ENCODE measurements around the gene RO60. TPM values are rescaled to one million over a fixed set of nuclear protein-coding genes. Genes with fewer than 3 reads are reported as not detected.
A peak's percentile ranks its signal among the peaks of the same experiment; 100 is the strongest.

Gene RO60
- total RNA-seq, 1 donor from 2014 or later: 104 TPM

DNA sequence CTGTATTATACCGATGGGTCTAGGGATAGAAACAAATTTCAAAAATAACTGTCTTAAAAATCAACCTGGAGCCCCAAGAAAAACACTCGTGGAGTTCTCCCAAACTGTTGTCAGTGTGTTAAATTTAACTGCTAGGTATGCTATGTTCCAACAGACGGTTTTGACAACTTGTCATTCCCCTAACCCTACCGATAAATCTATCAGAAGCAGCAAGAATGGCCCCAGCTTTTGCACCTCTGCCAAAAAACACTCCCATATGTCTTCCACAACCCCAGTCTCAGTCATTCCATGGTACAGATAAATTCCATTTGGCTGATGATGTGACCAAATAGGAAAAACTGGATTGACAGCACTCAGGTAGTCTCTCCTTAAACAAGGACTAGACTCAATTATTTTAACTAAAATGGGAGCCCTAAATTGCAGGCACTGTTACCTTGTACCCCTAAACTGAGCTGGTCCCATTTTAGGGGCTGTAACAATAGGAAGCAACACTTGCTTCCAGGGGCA, 5.2 kb upstream of the RO60 start:
- DNase-seq (ENCODE audit: extremely low spot score, unreplicated experiment): no peak
- H3K27me3 Mint-ChIP-seq (ENCODE audit: unreplicated experiment): no peaks in the 10 kb centered on the region
- H3K9me3 Mint-ChIP-seq (ENCODE audit: unreplicated experiment): no peaks in the 10 kb centered on the region
- TF ChIP-seq, protein P1, sequence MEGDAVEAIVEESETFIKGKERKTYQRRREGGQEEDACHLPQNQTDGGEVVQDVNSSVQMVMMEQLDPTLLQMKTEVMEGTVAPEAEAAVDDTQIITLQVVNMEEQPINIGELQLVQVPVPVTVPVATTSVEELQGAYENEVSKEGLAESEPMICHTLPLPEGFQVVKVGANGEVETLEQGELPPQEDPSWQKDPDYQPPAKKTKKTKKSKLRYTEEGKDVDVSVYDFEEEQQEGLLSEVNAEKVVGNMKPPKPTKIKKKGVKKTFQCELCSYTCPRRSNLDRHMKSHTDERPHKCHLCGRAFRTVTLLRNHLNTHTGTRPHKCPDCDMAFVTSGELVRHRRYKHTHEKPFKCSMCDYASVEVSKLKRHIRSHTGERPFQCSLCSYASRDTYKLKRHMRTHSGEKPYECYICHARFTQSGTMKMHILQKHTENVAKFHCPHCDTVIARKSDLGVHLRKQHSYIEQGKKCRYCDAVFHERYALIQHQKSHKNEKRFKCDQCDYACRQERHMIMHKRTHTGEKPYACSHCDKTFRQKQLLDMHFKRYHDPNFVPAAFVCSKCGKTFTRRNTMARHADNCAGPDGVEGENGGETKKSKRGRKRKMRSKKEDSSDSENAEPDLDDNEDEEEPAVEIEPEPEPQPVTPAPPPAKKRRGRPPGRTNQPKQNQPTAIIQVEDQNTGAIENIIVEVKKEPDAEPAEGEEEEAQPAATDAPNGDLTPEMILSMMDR (IDR thresholded peaks at IDR 0.05): no peak
- no peak overlapping the region for H3K27ac Mint-ChIP-seq (ENCODE audit: unreplicated experiment)
- H3K4me1 Mint-ChIP-seq (ENCODE audit: unreplicated experiment): peaks cover 16% of the 10 kb centered on the region
- H3K36me3 Mint-ChIP-seq (ENCODE audit: unreplicated experiment): peaks cover 3% of the 10 kb centered on the region
- H3K4me3 Mint-ChIP-seq (ENCODE audit: unreplicated experiment): no peak overlapping the region

GRCh38 chr1:193058529-193059281, 707 bp upstream of the RO60 start:
- Mint-ChIP-seq H3K27ac (ENCODE audit: unreplicated experiment) (peak overlapping the region; percentile 99), H3K27me3 (ENCODE audit: unreplicated experiment) (no peaks in the 10 kb centered on the region), H3K4me1 (ENCODE audit: unreplicated experiment) (peaks cover 35% of the 10 kb centered on the region), H3K9me3 (ENCODE audit: unreplicated experiment) (no peaks in the 10 kb centered on the region), H3K36me3 (ENCODE audit: unreplicated experiment) (peaks cover 11% of the 10 kb centered on the region), H3K4me3 (ENCODE audit: unreplicated experiment) (peak overlapping the region; percentile 100)
- DNase-seq (ENCODE audit: extremely low spot score, unreplicated experiment): no peak
- TF ChIP-seq, protein P1 (IDR thresholded peaks at IDR 0.05): no peak

DNA sequence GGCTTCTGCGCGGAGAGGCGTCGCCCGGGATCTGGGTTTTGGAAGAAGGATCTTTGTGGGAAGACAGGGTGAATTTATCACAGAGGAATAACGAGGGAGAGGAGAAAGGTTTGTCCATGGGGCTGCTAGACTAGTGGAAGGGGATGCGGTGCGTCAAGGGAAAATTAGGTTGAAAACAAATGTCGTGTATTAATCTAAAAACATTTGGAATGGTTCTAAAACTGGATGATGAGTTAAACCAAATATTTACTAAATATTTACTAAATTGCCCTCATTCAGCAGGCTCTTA, 647 bp downstream of the RO60 start:
- Mint-ChIP-seq H3K4me3 (ENCODE audit: unreplicated experiment) (peak overlapping the region; percentile 100), H3K9me3 (ENCODE audit: unreplicated experiment) (no peaks in the 10 kb centered on the region), H3K36me3 (ENCODE audit: unreplicated experiment) (peaks cover 11% of the 10 kb centered on the region), H3K27me3 (ENCODE audit: unreplicated experiment) (no peaks in the 10 kb centered on the region), H3K27ac (ENCODE audit: unreplicated experiment) (peak overlapping the region; percentile 99), H3K4me1 (ENCODE audit: unreplicated experiment) (peaks cover 35% of the 10 kb centered on the region)
- TF ChIP-seq, protein P1 (IDR thresholded peaks at IDR 0.05): no peak
- DNase-seq (ENCODE audit: extremely low spot score, unreplicated experiment): no peak

DNA sequence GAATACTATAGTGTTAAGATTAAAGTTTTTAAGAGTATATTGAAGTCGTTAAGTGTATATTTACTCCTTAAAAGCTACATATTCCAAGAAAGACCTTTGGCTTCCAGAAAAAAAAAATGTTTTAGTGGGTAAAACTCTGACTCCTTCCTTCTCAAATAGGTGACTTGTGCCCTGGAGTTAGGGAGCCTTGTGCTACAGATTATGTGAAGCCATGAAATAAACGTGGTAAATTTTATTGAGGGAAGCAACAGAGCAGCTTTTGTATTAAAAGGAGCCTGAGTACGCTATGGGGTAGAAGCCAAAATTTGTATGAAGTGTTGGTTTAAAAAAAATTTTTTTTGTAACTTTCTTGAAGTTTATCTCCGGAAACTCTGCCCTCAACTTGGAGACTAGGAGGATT, 994 bp downstream of the RO60 start:
- H3K9me3 Mint-ChIP-seq (ENCODE audit: unreplicated experiment): no peaks in the 10 kb centered on the region
- no peaks in the 10 kb centered on the region for H3K27me3 Mint-ChIP-seq (ENCODE audit: unreplicated experiment)
- TF ChIP-seq, protein P1 (IDR thresholded peaks at IDR 0.05): no peak
- peak overlapping the region; percentile 100 for H3K4me3 Mint-ChIP-seq (ENCODE audit: unreplicated experiment)
- peaks cover 11% of the 10 kb centered on the region for H3K36me3 Mint-ChIP-seq (ENCODE audit: unreplicated experiment)
- peak overlapping the region; percentile 99 for H3K27ac Mint-ChIP-seq (ENCODE audit: unreplicated experiment)
- H3K4me1 Mint-ChIP-seq (ENCODE audit: unreplicated experiment): peaks cover 35% of the 10 kb centered on the region
- no peak for DNase-seq (ENCODE audit: extremely low spot score, unreplicated experiment)

GRCh38 chr1:193060938-193061337, 1.5 kb downstream of the RO60 start:
- Mint-ChIP-seq H3K9me3 (ENCODE audit: unreplicated experiment) (no peaks in the 10 kb centered on the region), H3K27ac (ENCODE audit: unreplicated experiment) (peak overlapping the region; percentile 99), H3K4me3 (ENCODE audit: unreplicated experiment) (peak overlapping the region; percentile 100), H3K4me1 (ENCODE audit: unreplicated experiment) (peaks cover 35% of the 10 kb centered on the region), H3K36me3 (ENCODE audit: unreplicated experiment) (peaks cover 11% of the 10 kb centered on the region), H3K27me3 (ENCODE audit: unreplicated experiment) (no peaks in the 10 kb centered on the region)
- TF ChIP-seq, protein P1 (IDR thresholded peaks at IDR 0.05): no peak
- no peak for DNase-seq (ENCODE audit: extremely low spot score, unreplicated experiment)
